ENCODE data around the gene MYH1.

- TF ChIP-seq POLR2A (IDR thresholded peaks at IDR 0.05) = no peak
- no peak for TF ChIP-seq POLR2AphosphoS5 (IDR thresholded peaks at IDR 0.05)
- no peak for TF ChIP-seq CTCF (IDR thresholded peaks at IDR 0.05)
- TF ChIP-seq EP300 (IDR thresholded peaks at IDR 0.05) = no peak
Measured at GRCh38 chr17:10474536-10474935, 43.8 kb downstream of the MYH1 start.

Measured in sigmoid colon (tissue), 4 donors.